WERI-Rb-1 (cell line): ENCODE measurements around the gene PGF.

Experiments
- DNase-seq: peaks from one replicate; pipeline ENCODE4 v3.0.0-alpha.2; 2020
- H3K27ac ChIP-seq: fragments of 250-450 bp; sonication (Bioruptor Pico); 2 replicates; pipeline ENCODE4 v1.5.1; 2020; ENCODE audit warnings: mild to moderate bottlenecking, moderate library complexity
- H3K27me3 ChIP-seq: fragments of 250-450 bp; sonication (Bioruptor Pico); 2 replicates; pipeline ENCODE4 v1.5.1; 2021; ENCODE audit warnings: mild to moderate bottlenecking, low read depth, moderate library complexity; ENCODE audit not compliant: insufficient read depth, severe bottlenecking
- H3K36me3 ChIP-seq: fragments of 250-450 bp; sonication (Bioruptor Pico); 2 replicates; pipeline ENCODE4 v1.5.1; 2020; ENCODE audit warnings: mild to moderate bottlenecking, moderate library complexity
- H3K4me3 ChIP-seq: 2 replicates; pipeline ENCODE4 v1.5.1; 2011; ENCODE audit warnings: low read depth, mild to moderate bottlenecking, control low read depth, low read length
- H3K9me3 ChIP-seq: fragments of 250-450 bp; sonication (Bioruptor Pico); 2 replicates; pipeline ENCODE4 v1.5.1; 2021; ENCODE audit warnings: mild to moderate bottlenecking, moderate library complexity; ENCODE audit not compliant: severe bottlenecking
- CTCF ChIP-seq: IDR thresholded peaks from 2 replicates; pipeline ENCODE4 v1.5.1; 2011; ENCODE audit warnings: low read depth, mild to moderate bottlenecking, control low read depth, inconsistent platforms, low read length

PGF gene

GRCh38 chr14:74982661-74983060, 27.3 kb upstream of the PGF start:
- Histone ChIP-seq H3K4me3 (no peak overlapping the region), H3K9me3 (no peaks in the 10 kb centered on the region), H3K36me3 (no peaks in the 10 kb centered on the region), H3K27me3 (no peaks in the 10 kb centered on the region), H3K27ac (no peak overlapping the region)
- no peak for TF ChIP-seq CTCF
- DNase-seq = no peak

GRCh38 chr14:74981833-74982232, 26.4 kb upstream of the PGF start:
- DNase-seq = no peak
- Histone ChIP-seq H3K4me3 (no peak overlapping the region), H3K27ac (no peak overlapping the region), H3K27me3 (no peaks in the 10 kb centered on the region), H3K36me3 (no peaks in the 10 kb centered on the region), H3K9me3 (no peaks in the 10 kb centered on the region)
- TF ChIP-seq CTCF = no peak

- Histone ChIP-seq H3K4me3 (no peak overlapping the region), H3K36me3 (no peaks in the 10 kb centered on the region), H3K27ac (peak overlapping the region; percentile 84), H3K27me3 (no peaks in the 10 kb centered on the region), H3K9me3 (no peaks in the 10 kb centered on the region)
- TF ChIP-seq CTCF = no peak
- no peak for DNase-seq
Observed at GRCh38 chr14:74981462-74981782, 26.0 kb upstream of the PGF start.

GRCh38 chr14:74980731-74981461, 25.5 kb upstream of the PGF start:
- Histone ChIP-seq H3K27me3 (no peaks in the 10 kb centered on the region), H3K9me3 (no peaks in the 10 kb centered on the region), H3K4me3 (no peak overlapping the region), H3K27ac (peak overlapping the region; percentile 84), H3K36me3 (no peaks in the 10 kb centered on the region)
- TF ChIP-seq CTCF = no peak; the same call in 1 of the 2 replicates
- DNase-seq = peak; percentile 91

GRCh38 chr14:74980398-74980730, 25.0 kb upstream of the PGF start:
- Histone ChIP-seq H3K27me3 (no peaks in the 10 kb centered on the region), H3K27ac (peak overlapping the region; percentile 84), H3K4me3 (no peak overlapping the region), H3K36me3 (no peaks in the 10 kb centered on the region), H3K9me3 (no peaks in the 10 kb centered on the region)
- no peak for DNase-seq
- no peak for TF ChIP-seq CTCF
